ENCODE data around the gene MANEA.

The MANEA gene

GRCh38 chr6:95589067-95589466 lies 11.7 kb downstream of the MANEA start:
- no peak for DNase-seq

DNA sequence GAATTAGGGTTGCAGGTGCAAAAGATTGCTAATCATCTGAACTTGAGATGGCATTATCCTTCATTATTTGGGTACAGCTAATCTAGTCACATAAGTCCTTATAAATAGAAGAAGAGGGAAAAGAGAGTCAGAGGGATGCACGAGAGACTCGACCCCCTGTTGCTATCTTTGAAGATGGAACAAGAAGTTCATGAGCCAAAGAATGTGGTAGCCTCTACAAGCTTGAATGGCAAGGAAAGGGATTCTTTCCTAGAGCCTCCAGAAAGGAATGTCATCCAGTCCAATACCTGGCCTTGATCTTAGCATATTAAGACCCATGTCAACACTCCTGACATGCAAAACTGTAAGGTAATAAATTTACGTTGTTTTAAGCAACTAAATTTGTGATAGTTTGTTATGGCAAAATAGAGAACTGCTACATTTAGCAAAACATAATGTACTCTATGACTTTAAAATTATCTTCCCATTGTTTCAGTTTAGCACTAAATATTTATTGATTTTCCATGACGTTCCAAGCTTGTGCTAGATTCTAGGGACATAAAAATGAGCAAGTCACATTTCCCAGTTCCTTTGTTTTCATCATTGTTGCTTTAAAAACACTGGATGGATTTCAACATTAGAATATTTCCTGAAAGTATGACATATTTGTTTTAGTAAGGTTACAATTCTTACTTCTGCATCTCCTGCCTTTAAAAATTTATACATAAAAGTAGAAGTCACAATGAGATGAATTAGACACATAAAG lies 12.7 kb downstream of the MANEA start:
- no peak for DNase-seq

DNA sequence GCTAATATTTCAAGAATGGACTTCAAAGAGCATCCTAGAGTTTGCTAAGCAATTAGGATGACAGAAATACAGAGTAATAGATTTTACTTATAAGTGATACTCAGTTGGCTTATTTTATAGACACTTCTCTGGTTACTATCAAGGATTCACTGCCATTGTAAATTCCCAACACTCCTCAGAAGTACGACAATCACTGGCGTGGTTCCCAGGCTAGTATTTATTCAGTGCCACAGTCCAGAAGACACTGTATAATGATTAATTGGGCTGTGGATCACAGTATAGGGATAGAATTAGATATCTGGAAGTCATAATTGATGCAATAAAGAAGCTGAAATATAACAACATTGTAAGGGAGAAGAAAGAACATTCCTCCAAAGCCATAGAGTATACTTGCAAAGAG lies 15.7 kb downstream of the MANEA start:
- DNase-seq: no peak

DNA sequence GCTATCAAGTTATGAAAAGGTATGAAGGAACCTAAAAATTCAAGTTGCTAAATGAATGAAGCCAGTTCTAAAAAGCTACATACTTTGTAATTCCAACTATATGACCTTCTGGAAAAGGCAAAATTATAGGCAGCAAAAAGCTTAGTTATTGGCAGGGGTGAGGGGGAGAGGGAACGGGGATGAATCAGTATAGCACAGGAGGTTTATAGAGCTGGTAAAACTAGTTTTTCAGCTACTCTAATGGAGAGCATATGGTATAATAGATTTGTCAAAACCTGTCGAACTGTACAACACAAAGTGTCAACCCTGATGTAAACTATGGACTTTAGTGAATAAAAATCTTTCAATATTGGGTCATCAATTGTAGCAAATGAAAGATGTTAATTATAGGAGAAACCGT lies 18.7 kb downstream of the MANEA start:
- no peak for DNase-seq

- DNase-seq: no peak
These were observed 22.4 kb downstream of the MANEA start for GRCh38 chr6:95599706-95600105.

DNA sequence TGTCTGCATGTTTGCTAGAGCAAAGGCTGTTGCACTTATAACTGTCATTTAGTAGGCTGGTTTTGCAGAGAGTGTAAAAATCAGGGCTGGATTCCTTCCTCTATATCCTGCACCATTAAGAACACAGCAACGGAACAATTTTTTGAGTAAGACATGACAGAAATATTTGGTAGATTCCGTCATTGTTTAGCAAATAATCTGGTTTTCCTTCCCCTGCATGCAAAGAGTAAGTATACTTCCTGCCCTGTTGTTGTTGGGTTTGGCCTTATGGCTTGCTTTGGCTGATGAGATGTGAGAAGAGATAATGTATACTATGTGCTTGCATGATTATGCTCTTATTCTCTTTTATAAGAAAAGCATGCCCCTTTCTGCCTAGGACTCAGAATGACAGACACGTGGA lies 23.8 kb downstream of the MANEA start:
- no peak for DNase-seq

GRCh38 chr6:95614094-95614493 lies 36.8 kb downstream of the MANEA start:
- DNase-seq: no peak

GRCh38 chr6:95629551-95629950 lies 52.2 kb downstream of the MANEA start:
- no peak for DNase-seq

GRCh38 chr6:95636552-95637431 lies 59.5 kb downstream of the MANEA start:
- no peak for DNase-seq

- DNase-seq: no peak
These were observed 71.3 kb downstream of the MANEA start for GRCh38 chr6:95648636-95649035.

DNA sequence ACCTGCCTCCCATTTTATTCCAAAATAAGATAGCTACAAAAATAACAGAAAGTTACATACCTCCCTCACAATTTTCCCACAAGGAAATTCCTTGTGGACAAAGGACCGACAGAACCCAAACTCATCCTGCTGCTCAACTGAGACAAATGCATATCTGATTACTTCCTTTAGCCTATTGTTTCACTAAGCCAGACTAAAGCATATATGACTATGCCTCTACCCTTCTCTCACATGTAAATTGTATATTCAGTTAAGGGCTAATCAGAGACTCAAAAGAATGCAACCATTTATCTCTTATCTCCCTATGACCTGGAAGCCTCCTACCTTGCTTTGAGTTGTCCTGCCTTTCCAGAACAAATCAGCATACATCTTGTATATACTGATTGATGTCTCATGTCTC lies 72.1 kb downstream of the MANEA start:
- no peak for DNase-seq

- no peak for DNase-seq
These were observed 76.8 kb downstream of the MANEA start for GRCh38 chr6:95654176-95654575.

GRCh38 chr6:95658886-95659285 lies 81.6 kb downstream of the MANEA start:
- DNase-seq: no peak
